LNCAP (cell line): ENCODE data around the gene RNF141.

Source experiments
- TF ChIP-seq, protein P1 (sequence below): fragments of 450-650 bp; IDR thresholded peaks from 2 replicates; pipeline ENCODE4 v1.5.1; 2017; ENCODE audit warnings: mild to moderate bottlenecking

The RNF141 gene

DNA sequence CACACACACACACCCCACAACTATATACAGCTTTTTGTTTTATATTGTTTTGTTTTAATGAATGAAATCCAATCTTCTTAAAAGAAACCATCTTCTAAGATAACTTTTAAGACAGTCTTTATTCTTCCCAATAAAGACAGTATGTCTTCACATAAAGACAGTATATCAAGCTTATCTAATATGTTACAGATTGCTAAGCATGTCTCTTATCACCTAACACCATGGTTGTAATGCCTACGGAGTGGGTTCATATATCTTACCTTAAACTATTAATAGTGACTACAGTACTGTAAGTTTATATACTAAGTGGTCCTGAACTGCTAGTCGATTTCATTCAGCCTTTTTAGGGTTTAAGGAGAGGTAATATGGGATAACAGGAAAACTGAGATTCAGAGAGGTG, 8.5 kb downstream of the RNF141 start:
- TF ChIP-seq, protein P1, sequence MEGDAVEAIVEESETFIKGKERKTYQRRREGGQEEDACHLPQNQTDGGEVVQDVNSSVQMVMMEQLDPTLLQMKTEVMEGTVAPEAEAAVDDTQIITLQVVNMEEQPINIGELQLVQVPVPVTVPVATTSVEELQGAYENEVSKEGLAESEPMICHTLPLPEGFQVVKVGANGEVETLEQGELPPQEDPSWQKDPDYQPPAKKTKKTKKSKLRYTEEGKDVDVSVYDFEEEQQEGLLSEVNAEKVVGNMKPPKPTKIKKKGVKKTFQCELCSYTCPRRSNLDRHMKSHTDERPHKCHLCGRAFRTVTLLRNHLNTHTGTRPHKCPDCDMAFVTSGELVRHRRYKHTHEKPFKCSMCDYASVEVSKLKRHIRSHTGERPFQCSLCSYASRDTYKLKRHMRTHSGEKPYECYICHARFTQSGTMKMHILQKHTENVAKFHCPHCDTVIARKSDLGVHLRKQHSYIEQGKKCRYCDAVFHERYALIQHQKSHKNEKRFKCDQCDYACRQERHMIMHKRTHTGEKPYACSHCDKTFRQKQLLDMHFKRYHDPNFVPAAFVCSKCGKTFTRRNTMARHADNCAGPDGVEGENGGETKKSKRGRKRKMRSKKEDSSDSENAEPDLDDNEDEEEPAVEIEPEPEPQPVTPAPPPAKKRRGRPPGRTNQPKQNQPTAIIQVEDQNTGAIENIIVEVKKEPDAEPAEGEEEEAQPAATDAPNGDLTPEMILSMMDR = no peak

DNA sequence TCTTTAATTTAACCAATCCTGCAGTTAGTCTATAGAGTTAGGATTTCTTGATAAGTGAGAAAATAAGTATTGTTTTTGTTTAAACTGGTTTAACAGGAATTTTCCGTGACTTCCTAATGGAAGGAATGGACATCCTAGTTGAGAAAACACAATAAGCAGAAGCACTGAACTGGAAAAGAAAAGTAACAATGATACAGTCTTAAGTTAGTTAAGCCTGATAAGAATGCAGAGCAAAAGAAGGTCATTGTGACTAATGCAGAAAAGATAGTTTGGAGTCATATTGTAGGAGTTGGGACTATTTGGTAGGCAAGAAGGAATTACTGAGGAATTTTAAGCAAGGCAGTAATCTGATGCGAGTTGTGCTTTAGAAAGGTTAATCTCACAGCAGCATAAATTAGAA, 11.7 kb downstream of the RNF141 start:
- TF ChIP-seq, protein P1 = no peak

DNA sequence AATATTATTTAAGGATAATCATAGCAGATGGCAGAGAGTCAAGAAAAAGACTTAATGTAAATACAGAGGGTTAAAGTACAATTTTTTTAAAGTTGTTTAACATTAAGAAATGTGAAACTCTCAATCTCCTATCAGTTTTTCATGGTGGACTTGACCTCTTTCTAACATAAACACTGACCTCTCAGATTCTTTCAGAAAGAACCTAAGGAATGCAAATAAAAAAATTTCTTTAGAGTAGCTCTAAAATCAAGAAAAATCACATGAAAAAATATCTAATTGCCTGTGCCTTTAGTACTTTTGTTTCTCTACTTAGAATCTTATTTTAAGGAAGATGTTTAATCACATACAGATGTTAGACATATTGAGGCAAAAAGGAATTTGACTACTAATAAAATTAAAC, 12.9 kb downstream of the RNF141 start:
- TF ChIP-seq, protein P1 = no peak

DNA sequence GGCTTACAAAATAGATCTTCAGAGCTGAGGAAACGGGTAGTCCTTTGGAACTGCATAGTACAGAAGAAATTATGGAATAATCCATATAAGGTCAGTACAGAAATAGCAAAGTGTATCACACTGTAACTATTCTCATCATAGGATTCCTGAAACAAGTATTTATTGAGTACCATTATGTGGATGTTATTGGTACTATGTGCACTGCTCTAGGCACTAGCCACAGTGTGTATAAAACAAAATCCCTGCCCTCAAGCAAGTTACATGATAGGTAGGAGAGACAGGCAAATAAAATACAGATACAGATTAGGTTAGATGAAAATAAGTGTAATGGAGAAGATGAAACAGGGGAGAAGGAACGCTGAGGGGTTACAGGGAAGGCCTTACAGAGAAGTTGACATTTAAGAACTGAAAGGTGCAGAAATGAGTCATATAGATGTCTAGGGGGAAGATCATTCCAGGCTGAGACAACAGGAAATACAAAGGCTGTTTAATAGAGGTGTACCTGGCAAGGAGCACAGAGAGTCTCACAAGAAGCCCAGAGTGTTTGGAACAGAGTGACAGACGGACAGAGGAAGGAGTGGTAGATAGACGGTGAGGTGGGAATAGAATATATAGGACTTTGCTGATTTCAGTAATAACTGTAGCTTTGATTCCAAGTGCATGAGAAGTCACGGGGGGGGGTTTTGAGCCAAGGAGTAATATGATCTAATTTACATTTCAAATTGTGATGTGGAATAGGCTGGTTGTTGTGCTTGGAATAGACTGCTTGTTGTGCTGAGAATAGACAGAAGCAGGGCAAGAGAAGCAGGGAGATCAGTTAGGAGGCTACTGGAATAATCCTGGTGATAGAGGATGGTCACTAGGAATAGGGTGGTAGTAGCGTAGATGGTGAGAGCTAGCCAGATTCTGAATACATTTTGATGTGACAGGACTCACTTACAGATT, 13.7 kb downstream of the RNF141 start:
- TF ChIP-seq, protein P1 = no peak

DNA sequence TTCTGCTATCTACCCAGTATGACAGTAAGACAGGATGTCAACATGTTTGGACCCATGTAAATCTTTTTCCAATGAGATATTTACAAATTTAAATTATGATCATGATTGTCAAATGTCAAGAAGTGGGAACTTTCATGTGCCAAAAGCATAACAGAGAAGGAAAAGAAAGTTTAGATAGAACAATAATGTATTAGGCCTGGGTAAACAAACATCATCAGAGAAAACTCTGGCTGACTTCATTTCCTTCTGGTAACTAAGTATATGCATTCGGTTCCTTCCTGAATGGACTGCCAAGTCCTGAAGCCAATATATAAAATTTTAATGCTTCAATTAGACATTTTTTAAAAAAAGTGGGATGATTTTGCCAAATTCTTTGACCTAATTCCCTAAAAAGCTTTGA, 16.5 kb downstream of the RNF141 start:
- TF ChIP-seq, protein P1 = no peak

DNA sequence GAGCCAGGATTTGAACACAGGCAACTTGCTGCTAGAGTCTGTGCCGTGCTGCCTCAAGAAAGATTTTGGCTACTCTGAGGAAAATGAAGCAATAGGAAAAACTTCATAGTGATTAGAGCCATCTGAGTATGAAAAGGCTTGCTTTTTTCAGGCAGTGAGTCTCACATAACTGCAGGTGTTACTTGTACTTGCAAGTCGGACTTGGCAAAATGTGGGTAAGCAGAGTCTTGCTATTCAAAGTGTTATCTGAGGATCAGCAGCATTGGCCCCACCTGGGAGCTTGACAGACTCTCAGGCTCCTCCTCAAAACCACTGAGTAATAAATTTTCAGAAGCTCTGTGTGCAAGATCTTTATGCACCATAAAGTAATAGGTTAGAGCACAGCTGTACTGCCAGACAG, 18.1 kb downstream of the RNF141 start:
- TF ChIP-seq, protein P1 = no peak

DNA sequence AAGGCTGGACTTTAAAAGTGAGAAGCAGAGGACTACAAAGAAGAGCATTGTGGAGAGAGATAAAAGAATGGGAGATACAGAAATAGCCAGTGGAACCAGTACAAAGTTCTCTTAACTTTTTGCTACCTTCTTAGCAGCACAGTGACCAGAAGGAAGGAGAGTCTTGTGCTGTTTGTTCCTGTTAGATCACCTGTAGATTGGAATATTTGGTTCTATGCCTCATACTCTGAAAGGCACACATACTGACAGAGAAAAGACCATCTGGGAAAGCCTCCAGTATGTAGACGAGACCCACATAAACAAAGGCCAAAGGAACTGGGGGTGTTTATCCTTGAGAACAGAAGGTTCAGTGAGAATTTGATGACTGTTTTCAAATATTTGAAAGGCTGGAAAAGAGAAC, 18.7 kb downstream of the RNF141 start:
- TF ChIP-seq, protein P1 = no peak
